Forelimb muscle (tissue), 1 donor: ENCODE results near the gene TP53I11. TPM values are rescaled to one million over a fixed set of nuclear protein-coding genes. Genes with fewer than 3 reads are reported as not detected.

Experiments
- DNase-seq: peaks from one replicate; pipeline ENCODE4 v3.0.0-alpha.2; 2013; ENCODE audit warnings: low read depth
- polyA plus RNA-seq: library from polyadenylated mRNA; unstranded; fragments of 120-200 nt; gene quantifications from one replicate; pipeline ENCODE4 v1.2.1, GENCODE V29; 2013; ENCODE audit not compliant: insufficient read length

Gene TP53I11
- polyA plus RNA-seq, 1 donor: 40.4 TPM

DNA sequence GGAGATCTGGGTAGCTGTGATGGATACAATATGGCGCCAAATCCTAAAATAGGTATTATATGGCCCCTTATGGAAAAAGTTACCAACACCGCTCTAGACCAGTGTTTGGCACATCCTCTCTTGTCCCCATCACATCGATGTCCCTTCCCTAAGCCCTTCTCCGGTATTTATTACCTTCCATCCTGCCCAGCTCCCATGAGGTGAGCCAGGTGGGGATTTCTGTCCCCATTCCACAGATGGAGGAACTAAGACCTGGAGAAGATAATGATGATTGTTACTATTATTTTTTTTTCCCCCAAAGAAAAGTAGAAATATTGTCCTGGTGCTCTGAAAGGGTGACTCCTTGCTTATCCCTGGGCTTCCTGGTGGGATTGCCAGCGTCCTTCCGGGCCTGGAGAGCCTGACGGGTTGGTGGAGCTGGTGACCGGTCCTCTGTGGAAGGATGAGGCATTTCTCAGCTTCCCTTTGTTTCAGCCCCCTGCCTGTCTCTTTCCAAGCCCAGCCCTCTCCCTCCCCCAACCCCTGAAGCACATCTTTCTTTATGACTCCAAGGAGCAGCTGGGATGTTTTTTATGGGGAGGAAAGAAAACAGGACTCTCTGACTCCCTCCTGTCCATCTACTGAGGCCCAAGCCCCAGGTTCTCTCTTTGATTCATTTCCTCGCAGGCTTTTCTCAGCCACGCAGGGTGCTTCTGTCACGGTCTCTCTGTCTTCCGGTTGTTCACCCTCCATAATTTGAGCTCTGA is 65.4 kb downstream of the TP53I11 start:
- no peak for DNase-seq

- DNase-seq: no peak
Measured at GRCh38 chr11:44884056-44884455, 66.6 kb downstream of the TP53I11 start.

DNA sequence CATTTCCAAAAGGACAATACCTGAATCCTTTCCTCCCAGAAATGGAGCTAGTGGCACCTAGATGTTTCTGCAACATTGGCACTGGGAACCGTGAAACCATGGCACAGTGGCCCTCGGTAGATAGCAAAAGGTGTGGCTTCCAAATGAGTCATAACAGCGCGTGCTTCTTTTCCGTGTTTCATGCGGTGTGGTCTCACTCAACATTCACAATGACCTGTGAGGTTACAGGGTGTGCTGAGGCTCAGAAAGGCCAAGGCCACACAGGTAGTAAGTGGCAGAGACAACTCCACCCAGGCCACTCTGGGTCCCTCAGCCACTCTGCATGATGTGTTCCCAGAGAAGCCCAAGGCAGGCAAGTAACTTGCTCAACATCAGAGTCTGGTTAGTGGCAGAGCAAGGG is 67.4 kb downstream of the TP53I11 start:
- DNase-seq: no peak

Other genes with a start within 250 kb of the TP53I11 start
- 37.2 TPM for gene TSPAN18, start 223.9 kb downstream of the TP53I11 start, polyA plus RNA-seq
- 27.1 TPM for gene PRDM11, start 195.8 kb upstream of the TP53I11 start, polyA plus RNA-seq